Activated T-helper 9 cell treated with anti-CD3 and anti-CD28 coated beads, Interleukin-2, amount 50 U/mL, for 16 hours (primary cell): ENCODE measurements around the gene CACNA2D3.

ENCODE experiments used
- DNase-seq: peaks from one replicate; pipeline ENCODE4 v3.0.0-alpha.2; 2020; ENCODE audit warnings: low read depth

CACNA2D3 gene

GRCh38 chr3:54676087-54676486 is 553.7 kb downstream of the CACNA2D3 start:
- DNase-seq = no peak

- no peak for DNase-seq
These were observed 559.4 kb downstream of the CACNA2D3 start for GRCh38 chr3:54681706-54682105.

- DNase-seq = no peak
These were observed 562.9 kb downstream of the CACNA2D3 start for GRCh38 chr3:54685213-54685612.

- DNase-seq = no peak
These were observed 569.0 kb downstream of the CACNA2D3 start for GRCh38 chr3:54691289-54691771.

- no peak for DNase-seq
These were observed 574.0 kb downstream of the CACNA2D3 start for GRCh38 chr3:54696313-54696712.

GRCh38 chr3:54698054-54698453 is 575.7 kb downstream of the CACNA2D3 start:
- DNase-seq = no peak

GRCh38 chr3:54703923-54704322 is 581.6 kb downstream of the CACNA2D3 start:
- DNase-seq = no peak

- no peak for DNase-seq
These were observed 583.4 kb downstream of the CACNA2D3 start for GRCh38 chr3:54705730-54706129.

GRCh38 chr3:54706738-54707137 is 584.4 kb downstream of the CACNA2D3 start:
- DNase-seq = no peak

- DNase-seq = no peak
These were observed 587.4 kb downstream of the CACNA2D3 start for GRCh38 chr3:54709785-54710184.

- no peak for DNase-seq
These were observed 588.6 kb downstream of the CACNA2D3 start for GRCh38 chr3:54710954-54711353.

- no peak for DNase-seq
These were observed 590.2 kb downstream of the CACNA2D3 start for GRCh38 chr3:54712539-54712938.

GRCh38 chr3:54713031-54713430 is 590.7 kb downstream of the CACNA2D3 start:
- no peak for DNase-seq

GRCh38 chr3:54713455-54713854 is 591.1 kb downstream of the CACNA2D3 start:
- DNase-seq = no peak

- DNase-seq = no peak
These were observed 591.7 kb downstream of the CACNA2D3 start for GRCh38 chr3:54714035-54714434.

GRCh38 chr3:54717506-54717905 is 595.2 kb downstream of the CACNA2D3 start:
- no peak for DNase-seq

DNA sequence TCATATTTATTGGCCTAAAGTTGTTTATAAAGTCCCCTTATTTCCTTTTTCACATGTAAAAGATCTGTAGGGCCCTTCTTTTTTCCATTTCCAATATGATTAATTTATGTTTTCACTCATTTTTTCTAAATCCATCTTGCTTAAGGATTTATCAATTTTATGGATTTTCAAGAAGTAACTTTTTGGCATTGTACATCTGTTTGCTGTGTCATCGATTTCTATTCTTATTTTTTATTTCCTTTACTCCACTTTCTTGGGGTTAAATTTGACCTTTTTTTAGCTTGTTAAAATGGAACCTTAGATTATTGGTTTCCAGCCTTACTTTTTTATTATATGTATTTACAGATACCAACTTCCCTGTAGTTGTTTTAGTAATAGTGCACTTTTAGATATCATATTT is 597.6 kb downstream of the CACNA2D3 start:
- no peak for DNase-seq

DNA sequence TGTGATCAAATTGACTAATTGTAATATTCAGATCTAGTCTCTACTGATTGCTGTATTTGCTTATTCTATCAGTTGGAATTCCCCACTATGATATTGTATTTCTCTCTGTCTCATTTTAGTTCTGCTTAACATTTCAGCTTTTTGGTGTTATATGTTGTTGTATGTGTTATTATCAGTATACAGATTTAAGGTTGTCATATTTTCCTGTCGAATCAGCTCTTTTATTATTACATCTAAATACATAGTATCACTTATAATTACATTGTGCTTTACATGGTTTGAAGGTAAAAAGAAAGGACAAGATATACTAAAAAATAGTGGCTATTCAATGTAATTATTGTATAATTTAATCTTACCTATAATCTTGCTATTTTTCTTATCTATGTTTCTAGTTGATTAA is 598.3 kb downstream of the CACNA2D3 start:
- no peak for DNase-seq

GRCh38 chr3:54731732-54732445 is 609.5 kb downstream of the CACNA2D3 start:
- no peak for DNase-seq

- DNase-seq = no peak
These were observed 611.0 kb downstream of the CACNA2D3 start for GRCh38 chr3:54733106-54734006.

- DNase-seq = no peak
These were observed 614.1 kb downstream of the CACNA2D3 start for GRCh38 chr3:54736459-54736858.

GRCh38 chr3:54743755-54744154 is 621.4 kb downstream of the CACNA2D3 start:
- no peak for DNase-seq

- DNase-seq = no peak
These were observed 621.9 kb downstream of the CACNA2D3 start for GRCh38 chr3:54744291-54744690.
